Measurements from ENCODE around the gene MEGF6. TPM values are rescaled to one million over a fixed set of nuclear protein-coding genes. Genes with fewer than 3 reads are reported as not detected.
A peak's percentile ranks its signal among the peaks of the same experiment; 100 is the strongest.

The MEGF6 gene
- total and polyA plus RNA-seq, 9 of the 15 experiments (the other 6 are each of a cell fraction or from before 2014, with no cell fraction given), result 0.03 to 1.7 (median 0.24) TPM; not detected in 3

DNA sequence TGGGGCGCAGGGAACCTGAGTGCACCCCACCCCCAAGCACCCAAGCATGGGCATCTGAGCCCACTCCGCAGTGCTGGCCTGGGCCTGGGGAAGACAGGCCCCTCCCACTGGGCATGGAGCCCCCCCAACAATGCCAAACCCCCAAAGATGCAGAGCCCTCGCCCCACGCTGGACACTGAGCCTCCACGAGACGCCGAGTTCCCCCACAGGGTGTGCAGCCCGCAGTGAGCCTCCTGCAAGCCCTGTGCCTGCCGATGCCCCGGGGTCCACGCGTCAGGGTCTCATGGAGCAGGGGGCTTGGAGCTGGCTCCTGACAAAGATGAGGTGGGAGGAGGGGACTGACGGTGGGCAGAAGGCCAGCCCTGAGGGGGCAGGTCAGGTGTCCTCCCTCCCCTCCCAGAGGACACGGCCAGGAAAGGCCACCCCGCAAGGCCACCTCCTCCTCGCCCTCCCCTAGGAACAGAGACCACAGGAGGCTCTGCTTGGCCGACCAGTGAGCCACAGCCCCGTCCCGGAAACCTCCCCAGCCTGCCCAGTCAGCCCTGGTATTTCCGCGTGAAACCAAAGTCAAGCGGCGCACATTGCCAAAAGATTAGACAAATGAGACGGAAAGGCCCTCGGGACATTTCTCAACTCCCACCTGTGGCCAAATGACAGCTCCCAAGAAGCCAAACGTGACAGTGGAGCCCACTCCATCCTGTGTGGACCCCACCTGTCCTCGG is 33.4 kb downstream of the MEGF6 start:
- no peak for ATAC-seq
- 6% methylated on average over 26 of the region's 27 CpGs for WGBS (ENCODE audit: insufficient coverage, low coverage, missing lambda C conversion rate)
- Histone ChIP-seq H3K4me3 (no peak overlapping the region), H3K4me2 (ENCODE audit: insufficient read depth, low read length) (no peak overlapping the region), H3K4me1 (replicated peaks in 1 of 2; ENCODE audit: control insufficient read depth in 2 of 2, insufficient read depth in 2 of 2, low read length in 2 of 2) (peaks cover 0 to 8% of the 10 kb centered on the region in 2 experiments; a peak in 3 of 5 replicates), H3K9ac (ENCODE audit: insufficient read depth in 1 of 2, low read depth in 2 of 2, low read length in 2 of 2) (no peak overlapping the region), H3K9me1 (ENCODE audit: control insufficient read depth, insufficient read depth, low read length) (no peaks in the 10 kb centered on the region), H4K20me1 (replicated peaks; ENCODE audit: control insufficient read depth, insufficient read depth, low read length) (0 out of 2 replicates have a peak, but pooled peaks cover 7% of the 10 kb centered on the region), H3K36me3 (ENCODE audit: control insufficient read depth, insufficient read depth, low read length) (no peaks in the 10 kb centered on the region), H3K27ac (ENCODE audit: extremely low read depth, low read depth, low read length) (no peak overlapping the region), H3K9me3 (replicated peaks; ENCODE audit: control insufficient read depth, insufficient read depth, low read depth, low read length) (no peaks in the 10 kb centered on the region; the same call in 1 of the 2 replicates), H2AFZ (ENCODE audit: low read depth, low read length) (no peak overlapping the region), H3K27me3 (ENCODE audit: control insufficient read depth in 2 of 2, insufficient read depth in 2 of 2, low read length in 2 of 2) (peaks cover 9 to 28% of the 10 kb centered on the region in 2 experiments; a peak in 4 of 5 replicates), H3K79me2 (ENCODE audit: control insufficient read depth, insufficient read depth, low read length) (no peaks in the 10 kb centered on the region)
- TF ChIP-seq ZC3H11A (IDR thresholded peaks at IDR 0.05; ENCODE audit: low read depth, low read length) (no peak), RBFOX2 (IDR thresholded peaks at IDR 0.05; ENCODE audit: low read depth, low read length) (0 out of 2 replicates have a peak, but pooled peaks have one; percentile 6)
- ChIA-PET CTCF (ENCODE audit: low intra/inter-chr PET ratio) (no interaction called here), POLR2A (interaction anchor here (0.6 kb wide), 1 partner anchor 329 kb away, joined by 3 read pairs; no protein-coding TSS in a partner anchor)
- no TSS peak for BruUV-seq (replicated peaks)
- FAIRE-seq, result no peak
- DNase-seq (ENCODE audit: extremely low read depth in 1 of 4, low spot score in 3 of 4), result no peak
- intact Hi-C loops (cut with micrococcal nuclease), result no loop called here
- in situ Hi-C loops (cut with MboI), result no loop called here

DNA sequence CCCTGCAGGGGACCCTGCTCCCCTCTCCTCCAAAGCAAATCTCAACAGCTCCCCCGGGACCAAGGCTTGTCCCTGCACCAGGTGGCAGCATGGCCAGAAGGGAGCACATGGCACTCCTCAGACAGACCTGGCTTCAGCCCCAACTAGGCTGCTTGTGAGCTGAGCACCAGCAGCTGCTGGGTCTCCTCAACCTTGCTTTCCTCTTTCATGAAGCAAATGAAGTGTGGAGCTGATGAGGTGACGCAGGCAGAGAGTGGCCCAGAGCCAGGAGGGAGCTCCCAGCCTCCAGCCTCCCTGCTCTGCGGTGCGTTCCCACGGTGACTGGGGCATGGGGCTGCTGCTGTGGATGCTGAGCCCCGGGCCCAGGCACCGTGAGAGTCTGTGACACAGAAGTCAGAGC is 34.0 kb downstream of the MEGF6 start:
- TF ChIP-seq ZNF316 (IDR thresholded peaks at IDR 0.05), result no peak
- no peak for TF ChIP-seq POLR2AphosphoS2 (IDR thresholded peaks at IDR 0.05; ENCODE audit: low read length)
- TF ChIP-seq, protein P1, sequence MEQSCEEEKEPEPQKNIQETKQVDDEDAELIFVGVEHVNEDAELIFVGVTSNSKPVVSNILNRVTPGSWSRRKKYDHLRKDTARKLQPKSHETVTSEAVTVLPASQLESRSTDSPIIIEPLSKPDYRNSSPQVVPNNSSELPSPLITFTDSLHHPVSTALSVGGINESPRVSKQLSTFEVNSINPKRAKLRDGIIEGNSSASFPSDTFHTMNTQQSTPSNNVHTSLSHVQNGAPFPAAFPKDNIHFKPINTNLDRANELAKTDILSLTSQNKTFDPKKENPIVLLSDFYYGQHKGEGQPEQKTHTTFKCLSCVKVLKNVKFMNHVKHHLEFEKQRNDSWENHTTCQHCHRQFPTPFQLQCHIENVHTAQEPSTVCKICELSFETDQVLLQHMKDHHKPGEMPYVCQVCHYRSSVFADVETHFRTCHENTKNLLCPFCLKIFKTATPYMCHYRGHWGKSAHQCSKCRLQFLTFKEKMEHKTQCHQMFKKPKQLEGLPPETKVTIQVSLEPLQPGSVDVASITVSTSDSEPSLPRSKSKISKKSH (CRISPR knock-in tag; IDR thresholded peaks at IDR 0.05), result no peak
- Histone ChIP-seq H3K4me3 (no peak overlapping the region), H3K27me3 (ENCODE audit: control insufficient read depth in 2 of 2, insufficient read depth in 2 of 2, low read length in 2 of 2) (peaks cover 9 to 26% of the 10 kb centered on the region in 2 experiments; a peak in 4 of 5 replicates), H3K9me1 (ENCODE audit: control insufficient read depth, insufficient read depth, low read length) (no peaks in the 10 kb centered on the region), H3K9me3 (replicated peaks; ENCODE audit: control insufficient read depth, insufficient read depth, low read depth, low read length) (no peaks in the 10 kb centered on the region; the same call in 1 of the 2 replicates), H3K36me3 (ENCODE audit: control insufficient read depth, insufficient read depth, low read length) (no peaks in the 10 kb centered on the region), H3K79me2 (ENCODE audit: control insufficient read depth, insufficient read depth, low read length) (no peaks in the 10 kb centered on the region), H3K27ac (ENCODE audit: extremely low read depth, low read depth, low read length) (no peak overlapping the region), H4K20me1 (replicated peaks; ENCODE audit: control insufficient read depth, insufficient read depth, low read length) (0 out of 2 replicates have a peak, but pooled peaks cover 7% of the 10 kb centered on the region), H2AFZ (ENCODE audit: low read depth, low read length) (no peak overlapping the region), H3K9ac (ENCODE audit: insufficient read depth in 1 of 2, low read depth in 2 of 2, low read length in 2 of 2) (no peak overlapping the region), H3K4me2 (ENCODE audit: insufficient read depth, low read length) (no peak overlapping the region), H3K4me1 (replicated peaks in 1 of 2; ENCODE audit: control insufficient read depth in 2 of 2, insufficient read depth in 2 of 2, low read length in 2 of 2) (peaks cover 0 to 8% of the 10 kb centered on the region in 2 experiments; a peak in 3 of 5 replicates)
- ChIA-PET POLR2A (no interaction called here), CTCF (ENCODE audit: low intra/inter-chr PET ratio) (no interaction called here)
- no peak for DNase-seq (ENCODE audit: extremely low read depth in 1 of 4, low spot score in 3 of 4)
- BruUV-seq (replicated peaks), result no TSS peak
- 9% methylated on average over 7 of the region's 7 CpGs for WGBS (ENCODE audit: insufficient coverage, low coverage, missing lambda C conversion rate)
- intact Hi-C loops (cut with micrococcal nuclease), result no loop called here
- in situ Hi-C loops (cut with MboI), result no loop called here
- no peak for ATAC-seq
- no peak for FAIRE-seq

Data from K562 (cell line).